Hepatocyte (in vitro differentiated cells): Measurements from ENCODE around the gene CNBD2.

ENCODE experiments used
- EZH2 ChIP-seq: fragments of 200-600 bp; sonication (generic); IDR thresholded peaks from 2 replicates; pipeline ENCODE4 v1.6.1; 2016; ENCODE audit warnings: antibody characterized with exemption, mild to moderate bottlenecking, borderline replicate concordance
- EZH2phosphoT487 ChIP-seq: fragments of 200-600 bp; sonication (generic); IDR thresholded peaks from one replicate; pipeline ENCODE4 v1.6.1; 2018; ENCODE audit warnings: antibody characterized with exemption, mild to moderate bottlenecking, low read depth, moderate library complexity; ENCODE audit not compliant: unreplicated experiment, severe bottlenecking
- TF ChIP-seq, protein P1 (sequence below): fragments of 200-600 bp; sonication (generic); IDR thresholded peaks from 2 replicates; pipeline ENCODE4 v1.5.1; 2016; ENCODE audit warnings: antibody characterized with exemption, mild to moderate bottlenecking; ENCODE audit not compliant: poor library complexity

DNA sequence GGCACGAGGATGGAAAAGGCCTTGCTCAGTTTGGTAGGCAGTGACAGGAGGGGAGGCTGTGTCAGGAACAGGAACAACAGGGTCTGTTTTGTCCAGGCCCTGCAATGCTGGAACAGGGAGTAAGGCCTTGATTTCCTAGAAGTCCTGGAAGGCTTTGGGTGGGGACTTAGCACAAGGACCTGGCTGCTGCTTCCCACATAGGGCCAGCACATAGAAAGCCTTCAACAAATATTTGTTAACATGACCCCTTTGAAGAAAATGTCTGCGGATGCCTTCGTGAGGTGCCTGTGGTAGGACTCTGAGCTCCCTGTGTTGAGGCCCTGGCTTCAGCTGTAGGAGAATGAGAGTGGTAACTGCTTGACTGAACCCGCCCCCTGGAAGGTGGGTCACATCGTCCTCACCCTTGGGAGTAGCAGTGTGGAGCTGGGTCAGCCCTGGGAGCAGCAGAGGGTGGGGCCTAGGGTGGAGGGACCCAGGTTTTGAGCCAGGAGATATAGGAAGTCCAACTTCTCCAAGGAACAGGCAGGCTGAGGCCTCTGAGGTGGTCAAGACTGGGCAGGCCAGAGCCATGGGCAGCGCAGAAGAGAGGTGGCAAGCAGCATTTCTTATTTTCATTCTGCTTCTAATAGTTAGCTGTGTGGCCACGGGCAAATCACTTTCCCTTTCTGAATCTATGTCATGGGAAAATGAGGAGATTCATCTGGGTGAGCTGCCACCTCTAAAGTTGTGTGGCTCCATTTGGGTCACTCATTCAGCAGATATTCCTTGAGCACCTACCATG lies 50.0 kb downstream of the CNBD2 start:
- TF ChIP-seq, protein P1, sequence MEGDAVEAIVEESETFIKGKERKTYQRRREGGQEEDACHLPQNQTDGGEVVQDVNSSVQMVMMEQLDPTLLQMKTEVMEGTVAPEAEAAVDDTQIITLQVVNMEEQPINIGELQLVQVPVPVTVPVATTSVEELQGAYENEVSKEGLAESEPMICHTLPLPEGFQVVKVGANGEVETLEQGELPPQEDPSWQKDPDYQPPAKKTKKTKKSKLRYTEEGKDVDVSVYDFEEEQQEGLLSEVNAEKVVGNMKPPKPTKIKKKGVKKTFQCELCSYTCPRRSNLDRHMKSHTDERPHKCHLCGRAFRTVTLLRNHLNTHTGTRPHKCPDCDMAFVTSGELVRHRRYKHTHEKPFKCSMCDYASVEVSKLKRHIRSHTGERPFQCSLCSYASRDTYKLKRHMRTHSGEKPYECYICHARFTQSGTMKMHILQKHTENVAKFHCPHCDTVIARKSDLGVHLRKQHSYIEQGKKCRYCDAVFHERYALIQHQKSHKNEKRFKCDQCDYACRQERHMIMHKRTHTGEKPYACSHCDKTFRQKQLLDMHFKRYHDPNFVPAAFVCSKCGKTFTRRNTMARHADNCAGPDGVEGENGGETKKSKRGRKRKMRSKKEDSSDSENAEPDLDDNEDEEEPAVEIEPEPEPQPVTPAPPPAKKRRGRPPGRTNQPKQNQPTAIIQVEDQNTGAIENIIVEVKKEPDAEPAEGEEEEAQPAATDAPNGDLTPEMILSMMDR: no peak
- no peak for TF ChIP-seq EZH2
- no peak for TF ChIP-seq EZH2phosphoT487
